GM19099 (cell line): ENCODE data around the gene PYROXD2.

Experiments
- POLR2A ChIP-seq: IDR thresholded peaks from 3 replicates; pipeline ENCODE4 v1.6.1; 2011; ENCODE audit warnings: low read depth; ENCODE audit not compliant: insufficient read length; ENCODE audit errors: extremely low read depth

Gene PYROXD2

DNA sequence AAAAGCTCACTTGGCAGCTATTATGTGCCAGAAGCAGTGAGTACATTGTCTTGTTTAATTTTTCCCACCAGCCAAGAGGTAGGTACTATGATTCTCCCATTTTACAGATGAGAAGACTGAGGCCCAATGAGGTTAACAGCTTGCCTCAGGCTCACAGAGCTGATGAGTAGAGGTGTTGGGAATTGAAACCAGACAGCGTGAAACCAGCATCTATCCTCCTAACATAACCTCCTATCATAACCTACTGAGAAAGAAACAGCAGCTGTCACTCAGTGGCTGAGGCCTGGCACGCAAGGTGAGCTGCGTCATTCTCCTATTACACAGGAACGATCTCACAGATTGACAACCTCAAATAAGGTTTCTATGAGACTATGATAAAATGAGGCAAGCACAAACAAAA, 6.2 kb downstream of the PYROXD2 start:
- TF ChIP-seq POLR2A, result no peak

DNA sequence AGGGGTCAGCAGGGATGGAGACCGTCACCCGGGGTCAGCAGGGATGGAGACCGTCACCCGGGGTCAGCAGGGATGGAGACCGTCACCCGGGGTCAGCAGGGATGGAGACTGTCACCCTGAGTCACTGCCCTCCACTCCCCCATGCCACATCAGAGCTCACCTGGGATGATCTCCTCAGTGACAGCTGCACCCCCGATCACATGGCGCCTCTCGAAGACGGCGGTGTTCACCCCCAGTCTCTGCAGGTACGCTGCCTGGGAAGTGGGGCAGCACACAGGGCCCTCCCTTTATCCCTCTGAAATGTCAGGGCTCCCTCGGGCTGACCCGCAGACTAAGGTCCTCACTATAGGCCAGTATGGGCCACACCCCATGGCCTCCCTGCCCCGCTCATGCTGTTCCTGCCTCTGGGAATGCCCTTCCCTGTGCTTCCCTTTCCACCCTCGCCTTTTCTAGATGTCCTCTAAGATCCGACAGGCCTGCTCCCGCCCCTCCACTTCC, 7.2 kb downstream of the PYROXD2 start:
- no peak for TF ChIP-seq POLR2A

DNA sequence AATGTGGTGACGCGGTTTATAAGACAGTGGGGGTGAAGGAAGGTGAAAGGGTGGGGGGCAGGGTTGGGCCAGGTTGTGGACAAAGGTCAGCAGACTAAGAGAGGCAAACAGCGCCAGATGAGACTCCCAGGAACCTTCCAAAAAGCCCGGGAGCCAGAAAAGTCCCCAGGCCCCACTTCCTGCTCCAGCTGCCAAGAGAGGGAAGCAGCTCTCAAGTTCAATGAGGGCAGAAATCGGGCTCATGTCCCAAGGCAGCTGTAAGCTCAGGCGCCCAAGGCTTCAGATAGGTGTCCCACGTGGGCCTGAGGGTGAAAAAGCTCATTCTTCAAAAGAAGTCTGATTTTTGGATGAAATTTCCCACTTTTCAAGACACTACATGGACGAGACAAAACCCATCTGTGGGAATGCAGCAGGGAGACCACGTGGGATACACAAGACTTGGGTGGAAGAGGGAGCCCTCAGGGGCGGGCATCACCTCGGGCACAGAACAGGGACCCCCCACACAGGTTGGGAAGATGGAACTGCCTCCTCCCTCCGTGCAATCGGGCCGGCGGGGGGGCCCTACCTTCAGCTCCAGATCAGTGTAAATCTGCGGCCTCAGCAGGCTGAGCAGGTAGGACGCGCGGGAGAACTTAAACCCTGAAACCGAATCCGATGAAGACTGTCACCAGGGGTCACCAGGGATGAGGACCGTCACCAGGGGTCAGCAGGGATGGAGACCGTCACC, 7.8 kb downstream of the PYROXD2 start:
- no peak for TF ChIP-seq POLR2A

GRCh38 chr10:98405422-98405821, 9.6 kb downstream of the PYROXD2 start:
- no peak for TF ChIP-seq POLR2A

DNA sequence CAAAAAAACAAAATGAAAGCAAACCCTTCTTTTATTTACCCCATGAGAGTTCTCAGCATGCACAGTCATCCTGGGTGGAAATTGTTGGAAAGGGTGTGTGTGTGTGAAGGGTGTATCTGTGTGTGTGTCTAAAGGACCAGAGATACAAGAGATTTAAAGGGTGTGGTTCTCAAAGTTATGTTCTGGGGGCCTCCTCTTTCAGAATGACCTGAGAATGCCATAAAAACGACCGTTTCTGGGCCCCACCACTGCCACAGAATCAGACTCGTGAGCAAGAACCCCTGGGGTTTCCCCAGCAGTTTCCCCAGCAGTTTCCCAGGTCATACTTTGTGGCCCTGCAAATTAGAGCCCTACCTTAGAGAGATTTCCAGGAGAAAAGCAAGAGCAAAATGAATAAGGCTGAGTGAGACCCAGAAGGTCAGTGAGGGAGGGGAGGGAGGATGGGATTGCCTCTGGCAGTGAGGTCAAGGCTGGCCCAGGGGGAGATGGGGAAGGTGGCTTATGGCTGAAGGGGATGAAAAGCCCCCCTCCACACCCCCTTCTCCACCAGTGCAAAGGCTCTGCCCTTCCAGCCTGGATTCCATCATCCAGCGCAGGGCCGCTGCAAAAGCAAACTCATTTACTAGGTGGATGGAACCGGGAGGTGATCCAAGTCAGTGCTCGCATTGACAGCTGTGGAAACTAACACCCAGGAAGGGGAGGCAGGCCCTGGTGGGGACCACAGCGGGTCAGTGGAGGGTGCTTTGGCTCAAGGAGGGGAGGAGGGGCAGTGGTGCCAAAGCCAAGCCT, 10.2 kb downstream of the PYROXD2 start:
- no peak for TF ChIP-seq POLR2A

DNA sequence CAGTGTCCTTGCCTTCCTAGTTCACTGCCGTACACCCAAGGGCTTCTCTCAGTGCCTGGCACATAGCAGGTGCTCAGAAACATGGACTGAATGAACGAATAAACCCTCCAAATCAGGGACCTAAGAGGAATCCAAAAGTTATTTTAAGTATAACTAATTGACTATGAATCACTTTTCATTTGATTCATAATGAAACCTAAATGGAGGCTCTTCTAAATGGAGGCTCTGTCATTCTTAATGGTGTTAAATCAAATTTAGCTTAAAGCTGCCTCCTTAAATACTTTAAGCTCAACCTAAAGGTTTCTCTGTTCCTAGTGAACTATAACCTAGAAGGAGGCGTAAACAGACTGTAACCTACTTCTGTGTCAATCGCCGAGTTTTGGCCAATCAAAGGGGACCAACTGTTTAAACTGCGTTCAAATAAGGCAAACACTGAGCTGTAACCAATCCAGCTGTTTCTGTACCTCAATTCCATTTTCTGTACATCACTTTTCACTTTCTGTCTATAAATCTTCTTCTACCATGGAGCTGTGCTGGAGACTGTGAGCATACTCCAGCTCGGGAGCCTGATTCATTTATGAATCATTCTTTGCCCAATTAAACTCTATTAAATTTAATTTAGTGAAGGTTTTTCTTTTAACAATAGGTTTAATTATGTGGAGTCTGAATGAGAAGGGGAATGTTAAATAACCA, 11.0 kb downstream of the PYROXD2 start:
- no peak for TF ChIP-seq POLR2A

DNA sequence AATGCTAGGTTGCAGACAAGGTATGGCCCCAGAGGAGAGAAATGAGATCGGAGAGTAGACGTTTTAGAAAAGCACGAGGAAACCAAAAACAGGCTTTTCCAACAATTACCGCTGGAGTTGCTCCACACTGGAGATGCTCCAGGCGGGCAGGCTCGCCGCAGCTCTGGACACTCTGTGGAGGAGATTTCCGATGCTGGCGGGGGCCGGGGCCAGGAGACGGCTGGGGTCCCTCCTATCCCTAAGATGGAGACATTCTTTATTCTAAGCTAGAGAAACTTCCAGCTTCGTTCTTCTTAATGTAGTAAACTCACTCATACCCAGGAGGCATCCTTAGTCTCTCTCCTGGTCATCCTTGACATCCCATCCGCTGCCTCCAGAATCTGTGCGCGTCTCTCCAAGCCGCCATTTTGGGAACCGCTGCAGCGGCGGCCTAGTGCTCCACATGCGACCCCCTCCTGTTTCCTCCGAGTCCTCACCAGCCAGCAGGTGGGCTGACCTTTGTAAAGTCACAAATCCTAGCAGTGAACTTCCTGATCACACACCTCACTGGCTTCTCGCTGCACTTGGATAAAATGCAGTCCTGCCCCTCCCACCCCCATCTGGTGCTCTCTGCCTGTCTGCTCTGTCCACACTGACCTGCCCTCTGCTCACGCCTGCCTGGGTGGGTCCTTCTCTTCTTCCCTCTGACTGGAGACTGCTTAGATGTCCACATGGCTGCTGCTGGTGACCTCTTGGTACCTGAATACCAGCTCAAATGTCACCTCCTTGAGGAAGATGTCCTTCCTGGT, 11.9 kb downstream of the PYROXD2 start:
- TF ChIP-seq POLR2A, result no peak

DNA sequence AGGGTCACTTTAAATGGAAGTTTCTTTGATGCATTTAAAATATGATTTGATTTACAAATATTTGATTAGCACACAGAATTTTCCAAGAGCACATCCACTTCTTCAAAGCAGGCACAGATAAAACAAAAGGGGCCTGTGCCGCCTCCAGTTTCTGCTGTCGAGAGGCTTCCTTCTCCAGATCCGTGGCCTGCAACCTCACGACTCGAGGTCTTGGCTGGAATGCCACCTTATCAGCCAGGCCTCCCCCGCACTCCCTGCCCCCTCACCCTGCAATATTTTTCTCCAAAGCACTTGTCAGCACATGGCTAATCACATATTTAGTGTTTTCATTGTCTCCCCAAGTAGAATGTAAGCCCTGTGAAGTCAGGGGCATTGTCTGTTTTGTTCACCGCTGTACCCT, 12.5 kb downstream of the PYROXD2 start:
- no peak for TF ChIP-seq POLR2A

DNA sequence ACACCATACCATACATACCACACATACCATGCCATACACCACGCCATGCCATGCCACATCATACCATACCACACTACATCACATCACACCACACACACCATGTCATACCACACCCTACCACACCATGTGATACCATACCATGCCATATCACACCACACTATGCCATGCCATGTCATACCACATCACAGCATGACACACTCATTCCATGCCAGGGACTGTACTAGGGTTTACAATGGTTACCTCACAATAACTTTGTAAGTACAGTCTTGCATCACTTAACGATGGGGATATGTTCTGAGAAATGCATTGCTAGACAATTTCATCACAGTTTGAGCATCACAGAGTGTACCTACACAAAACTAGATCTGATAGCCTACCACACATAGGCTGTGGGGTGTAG, 14.5 kb downstream of the PYROXD2 start:
- no peak for TF ChIP-seq POLR2A

GRCh38 chr10:98399784-98400183, 15.2 kb downstream of the PYROXD2 start:
- no peak for TF ChIP-seq POLR2A

DNA sequence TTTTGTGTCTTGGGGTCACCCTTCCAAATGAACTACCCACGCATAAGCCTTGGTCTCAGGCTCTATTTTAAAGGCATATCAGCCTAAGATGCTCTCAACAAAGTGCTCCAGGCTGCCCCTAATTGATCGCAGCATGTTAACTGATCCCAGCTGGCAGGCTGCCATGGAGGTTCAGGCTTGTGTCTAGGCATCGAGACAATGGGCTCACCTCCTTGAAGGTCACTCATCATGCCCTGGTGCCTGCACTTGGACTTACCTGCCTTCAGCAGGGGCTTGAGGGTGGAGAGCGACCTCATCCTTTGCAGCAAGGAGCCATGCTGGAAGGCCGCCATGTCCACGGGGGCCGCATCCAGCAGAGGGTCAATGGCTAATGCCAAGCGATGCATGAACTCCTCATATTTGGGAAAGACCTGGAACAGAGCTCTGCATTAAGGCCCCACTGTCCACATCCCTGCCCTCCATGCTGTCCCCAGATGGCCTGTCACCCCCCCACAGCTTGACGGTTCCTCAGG, 17.8 kb downstream of the PYROXD2 start:
- TF ChIP-seq POLR2A, result no peak

GRCh38 chr10:98396096-98397063, 18.6 kb downstream of the PYROXD2 start:
- no peak for TF ChIP-seq POLR2A

- TF ChIP-seq POLR2A, result no peak
Observed at GRCh38 chr10:98394851-98395440, 20.0 kb downstream of the PYROXD2 start.
